PC-9 (cell line): ENCODE results near the gene GMDS.

Source experiments
- CTCF ChIP-seq: fragments of 200-600 bp; sonication (generic); conservative IDR thresholded peaks from 2 replicates; pipeline ENCODE4 v1.6.1; 2017; ENCODE audit warnings: mixed run types, antibody characterized with exemption, mild to moderate bottlenecking, moderate library complexity
- EZH2 ChIP-seq: fragments of 200-600 bp; sonication (generic); IDR thresholded peaks from 2 replicates; pipeline ENCODE4 v1.8.0; 2017; ENCODE audit warnings: antibody characterized with exemption, low read depth

- no peak for TF ChIP-seq CTCF
- no peak for TF ChIP-seq EZH2
Observed at GRCh38 chr6:1614448-1615150, 630.8 kb downstream of the GMDS start.
